ENCODE measurements around the gene BTBD8. TPM values are rescaled to one million over a fixed set of nuclear protein-coding genes. Genes with fewer than 3 reads are reported as not detected.

Gene BTBD8
- total RNA-seq, 1 experiment from 2014 or later, result 2.8 TPM

DNA sequence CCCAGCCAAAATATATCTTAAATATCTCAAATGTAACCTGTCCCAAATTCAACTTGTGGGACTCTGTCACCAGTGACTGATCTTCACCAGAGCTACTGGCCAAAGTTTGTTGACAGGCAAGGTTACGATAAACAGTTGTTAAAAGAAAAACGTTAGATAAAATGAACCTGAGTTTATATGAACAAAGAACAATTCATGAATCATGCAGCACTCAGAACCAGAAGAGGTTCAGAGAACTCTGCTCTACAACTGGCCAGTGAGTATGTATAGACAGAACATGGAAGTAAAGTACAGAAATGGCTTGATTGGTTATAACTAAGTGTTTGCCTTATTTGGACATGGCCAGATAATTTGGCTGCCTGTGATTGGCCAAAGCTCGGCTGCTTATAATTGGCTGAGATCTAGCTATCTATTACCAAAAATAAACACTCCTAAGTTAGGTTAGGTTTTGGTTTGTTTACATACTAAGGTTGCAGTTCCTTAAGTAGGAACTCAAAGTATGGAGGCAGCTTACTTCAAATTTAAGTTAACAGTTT lies 25.5 kb downstream of the BTBD8 start:
- ChIA-PET RAD21 (ENCODE audit: low non-redundant PET in 1 of 2, low total read pairs in 2 of 2, uncharacterized antibody in 2 of 2, unreplicated experiment in 2 of 2) (no interaction called here), POLR2A (no interaction called here), CTCF (no interaction called here)
- no peak overlapping the region for H3K9ac ChIP-seq (ENCODE audit: low read length)
- no peaks in the 10 kb centered on the region for H3K4me1 ChIP-seq (ENCODE audit: control insufficient read depth in 1 of 2, insufficient read depth in 2 of 2, low read length in 2 of 2)
- H3K79me2 ChIP-seq (ENCODE audit: insufficient read depth, low read length), result no peaks in the 10 kb centered on the region
- H3K27me3 ChIP-seq (ENCODE audit: insufficient read depth, low read length), result no peaks in the 10 kb centered on the region
- H3K27ac ChIP-seq (ENCODE audit: low read depth, low read length), result no peak overlapping the region
- H2AFZ ChIP-seq (ENCODE audit: low read depth, low read length, poor library complexity, severe bottlenecking), result no peak overlapping the region
- intact Hi-C loops (cut with micrococcal nuclease), result no loop called here
- no peaks in the 10 kb centered on the region for H3K36me3 ChIP-seq (ENCODE audit: control insufficient read depth in 1 of 2, insufficient read depth in 2 of 2, low read length in 2 of 2)
- no peaks in the 10 kb centered on the region for H4K20me1 ChIP-seq (ENCODE audit: insufficient read depth)
- H3K4me3 ChIP-seq (replicated peaks in 1 of 2; ENCODE audit: low read depth in 1 of 2, low read length in 2 of 2), result no peak overlapping the region
- no peak for TF ChIP-seq EGR1 (IDR thresholded peaks at IDR 0.05; ENCODE audit: low read depth)
- no peak for TF ChIP-seq POLR2A (IDR thresholded peaks at IDR 0.05; ENCODE audit: borderline replicate concordance, extremely low read depth, insufficient read depth, insufficient read length)
- TF ChIP-seq SP1 (IDR thresholded peaks at IDR 0.05; ENCODE audit: low read depth), result no peak
- TF ChIP-seq, protein P1, sequence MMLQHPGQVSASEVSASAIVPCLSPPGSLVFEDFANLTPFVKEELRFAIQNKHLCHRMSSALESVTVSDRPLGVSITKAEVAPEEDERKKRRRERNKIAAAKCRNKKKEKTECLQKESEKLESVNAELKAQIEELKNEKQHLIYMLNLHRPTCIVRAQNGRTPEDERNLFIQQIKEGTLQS (IDR thresholded peaks at IDR 0.05), result no peak
- 0 out of 2 replicates have a peak, but pooled peaks have one; percentile 34 for TF ChIP-seq SRF (IDR thresholded peaks at IDR 0.05; ENCODE audit: low read depth)
- H3K4me2 ChIP-seq (ENCODE audit: low read length), result no peak overlapping the region
- DNase-seq (ENCODE audit: low read depth, low spot score) (no peak), ATAC-seq (no peak)
- H3K9me3 ChIP-seq (ENCODE audit: control insufficient read depth in 1 of 2, insufficient read depth in 1 of 2, low read depth in 1 of 2, low read length in 2 of 2), result no peaks in the 10 kb centered on the region
- BruUV-seq (replicated peaks), result no TSS peak
- H3K9me2 ChIP-seq (ENCODE audit: insufficient read depth), result no peaks in the 10 kb centered on the region

GRCh38 chr1:92108631-92109030 lies 28.5 kb downstream of the BTBD8 start:
- TF ChIP-seq EZH2phosphoT487 (IDR thresholded peaks at IDR 0.05; ENCODE audit: borderline replicate concordance) (no peak), JUND (IDR thresholded peaks at IDR 0.05) (no peak)

More at GRCh38 chr1:92108631-92109030, 28.5 kb downstream of the BTBD8 start:
- no peak for ATAC-seq
- no peak overlapping the region for H3K9ac ChIP-seq (ENCODE audit: low read length)
- H3K27me3 ChIP-seq (ENCODE audit: insufficient read depth, low read length), result no peaks in the 10 kb centered on the region
- H3K4me1 ChIP-seq (ENCODE audit: control insufficient read depth in 1 of 2, insufficient read depth in 2 of 2, low read length in 2 of 2), result no peaks in the 10 kb centered on the region
- H3K27ac ChIP-seq (ENCODE audit: low read depth, low read length), result no peak overlapping the region
- intact Hi-C loops (cut with micrococcal nuclease), result no loop called here
- POLR2A ChIA-PET, result no interaction called here
- no peaks in the 10 kb centered on the region for H3K79me2 ChIP-seq (ENCODE audit: insufficient read depth, low read length)
- no peaks in the 10 kb centered on the region for H3K36me3 ChIP-seq (ENCODE audit: control insufficient read depth in 1 of 2, insufficient read depth in 2 of 2, low read length in 2 of 2)
- H3K9me3 ChIP-seq (ENCODE audit: control insufficient read depth in 1 of 2, insufficient read depth in 1 of 2, low read depth in 1 of 2, low read length in 2 of 2), result no peaks in the 10 kb centered on the region
- no TSS peak for BruUV-seq (replicated peaks)
- no peak for DNase-seq (ENCODE audit: low read depth, low spot score)
- H2AFZ ChIP-seq (ENCODE audit: low read depth, low read length, poor library complexity, severe bottlenecking), result no peak overlapping the region
- CTCF ChIA-PET, result no interaction called here
- H3K4me2 ChIP-seq (ENCODE audit: low read length), result no peak overlapping the region
- no peaks in the 10 kb centered on the region for H3K9me2 ChIP-seq (ENCODE audit: insufficient read depth)
- RAD21 ChIA-PET (ENCODE audit: low non-redundant PET in 1 of 2, low total read pairs in 2 of 2, uncharacterized antibody in 2 of 2, unreplicated experiment in 2 of 2), result no interaction called here
- H4K20me1 ChIP-seq (ENCODE audit: insufficient read depth), result no peaks in the 10 kb centered on the region
- no peak overlapping the region for H3K4me3 ChIP-seq (replicated peaks in 1 of 2; ENCODE audit: low read depth in 1 of 2, low read length in 2 of 2)

Measured in HCT116 (cell line).